Stimulated activated CD8-positive, alpha-beta memory T cell treated with anti-CD3 and anti-CD28 coated beads, Interleukin-12 subunit alpha, Interleukin-12 subunit beta, amount 100 ng/mL, for 24 hours (primary cell): ENCODE data around the gene MAP1S.
A peak's percentile ranks its signal among the peaks of the same experiment; 100 is the strongest.

Experiments
- DNase-seq: peaks from one replicate; pipeline ENCODE4 v3.0.0-alpha.2; 2020; ENCODE audit errors: extremely low read depth

The MAP1S gene

GRCh38 chr19:17718947-17719711 lies at the start of gene MAP1S:
MAP1S (plus strand) TSS chr19:17719480; CDS start chr19:17719503, 23 bp downstream.
- DNase-seq = peak; percentile 34

GRCh38 chr19:17671906-17672305 lies 47.4 kb upstream of the MAP1S start:
- DNase-seq = no peak

- DNase-seq = no peak
Measured at GRCh38 chr19:17673937-17674799, 45.1 kb upstream of the MAP1S start.

GRCh38 chr19:17676295-17676694 lies 43.0 kb upstream of the MAP1S start:
- no peak for DNase-seq

- DNase-seq = no peak
Measured at GRCh38 chr19:17677002-17677401, 42.3 kb upstream of the MAP1S start.

- no peak for DNase-seq
Measured at GRCh38 chr19:17678836-17679235, 40.4 kb upstream of the MAP1S start.

- no peak for DNase-seq
Measured at GRCh38 chr19:17679526-17680229, 39.6 kb upstream of the MAP1S start.

GRCh38 chr19:17680230-17680722 lies 39.0 kb upstream of the MAP1S start:
- DNase-seq = no peak

- DNase-seq = no peak
Measured at GRCh38 chr19:17681505-17682125, 37.7 kb upstream of the MAP1S start.

GRCh38 chr19:17682273-17682672 lies 37.0 kb upstream of the MAP1S start:
- no peak for DNase-seq

GRCh38 chr19:17683078-17683477 lies 36.2 kb upstream of the MAP1S start:
- no peak for DNase-seq

- no peak for DNase-seq
Measured at GRCh38 chr19:17684256-17684655, 35.0 kb upstream of the MAP1S start.

GRCh38 chr19:17685451-17686022 lies 33.7 kb upstream of the MAP1S start:
- no peak for DNase-seq

GRCh38 chr19:17686023-17686521 lies 33.2 kb upstream of the MAP1S start:
- DNase-seq = no peak

GRCh38 chr19:17686592-17687024 lies 32.7 kb upstream of the MAP1S start:
- no peak for DNase-seq

GRCh38 chr19:17687141-17687856 lies 32.0 kb upstream of the MAP1S start:
- no peak for DNase-seq

- DNase-seq = no peak
Measured at GRCh38 chr19:17687857-17688784, 31.2 kb upstream of the MAP1S start, which contains the start of gene UNC13A. UNC13A (minus strand) TSS chr19:17688354; CDS start chr19:17688199, 155 bp downstream.

GRCh38 chr19:17688853-17689595 lies 30.3 kb upstream of the MAP1S start:
- DNase-seq = no peak
